Measurements from ENCODE around the gene PRKCE. TPM values are rescaled to one million over a fixed set of nuclear protein-coding genes. Genes with fewer than 3 reads are reported as not detected.

The PRKCE gene
- total and polyA plus RNA-seq, 2 of the 8 experiments (the other 6 are each of a cell fraction or from before 2014, with no cell fraction given), result 0.54 to 2.1 TPM

DNA sequence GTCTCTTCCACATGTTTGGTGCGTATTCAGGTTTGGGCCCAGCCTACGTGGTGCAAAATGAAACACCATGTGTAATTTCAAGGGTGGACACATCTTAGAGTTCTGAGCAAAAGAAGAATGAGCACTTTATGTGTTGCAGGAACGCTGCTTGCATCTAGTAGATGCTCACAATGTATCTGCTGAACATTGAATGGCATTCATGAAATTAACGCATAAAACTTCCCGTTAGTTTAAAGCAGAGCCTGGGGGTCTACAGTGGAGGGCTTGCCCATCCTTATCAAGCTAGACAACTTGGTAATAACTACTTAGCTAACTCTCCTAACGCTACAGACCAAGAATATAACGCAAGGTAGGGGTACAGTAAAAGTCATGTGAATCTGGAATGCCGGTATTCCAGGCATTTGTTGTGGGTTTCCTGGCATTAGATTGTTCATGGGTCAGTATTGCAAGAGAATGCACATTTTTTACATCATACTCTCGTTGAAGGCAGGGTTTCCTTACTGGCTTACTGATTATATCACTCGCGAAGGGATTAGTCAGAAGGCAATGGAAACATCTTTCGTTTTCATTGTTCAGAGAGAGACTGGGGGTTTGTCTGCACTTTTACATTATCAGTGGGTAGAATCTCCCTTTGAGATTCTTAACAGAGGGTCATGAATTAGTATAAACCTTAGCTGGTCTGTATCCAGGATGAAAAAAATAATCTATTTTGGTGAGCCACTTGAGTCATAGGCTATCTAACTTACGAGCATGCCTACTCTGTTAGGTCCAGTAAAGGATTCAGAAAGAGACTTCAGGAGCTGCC lies 416.2 kb downstream of the PRKCE start:
- TF ChIP-seq NRF1 (IDR thresholded peaks at IDR 0.05; ENCODE audit: low read depth, low read length) (no peak), BRCA1 (IDR thresholded peaks at IDR 0.05; ENCODE audit: low read depth, low read length) (no peak), KDM4A (IDR thresholded peaks at IDR 0.05; ENCODE audit: low read depth, low read length, severe bottlenecking) (no peak), SIX5 (IDR thresholded peaks at IDR 0.05; ENCODE audit: low read depth, low read length) (no peak), GTF2F1 (IDR thresholded peaks at IDR 0.05; ENCODE audit: borderline replicate concordance, low read depth, low read length) (no peak), TAF1 (IDR thresholded peaks at IDR 0.05; ENCODE audit: low read depth, low read length) (no peak), POLR2A (IDR thresholded peaks at IDR 0.05; ENCODE audit: control extremely low read depth in 1 of 2, low read depth in 2 of 2, low read length in 2 of 2) (no peak), SAP30 (IDR thresholded peaks at IDR 0.05; ENCODE audit: insufficient read depth, insufficient replicate concordance, low read length) (no peak), TEAD4 (IDR thresholded peaks at IDR 0.05; ENCODE audit: low read depth, low read length) (no peak), BCL11A (IDR thresholded peaks at IDR 0.05; ENCODE audit: low read depth in 2 of 2, low read length in 2 of 2) (no peak)
- no peak overlapping the region for H4K8ac ChIP-seq (ENCODE audit: extremely low read depth, insufficient read depth, low read length)
- H3K4ac ChIP-seq (replicated peaks; ENCODE audit: insufficient read length, low read depth, low read length), result no peak overlapping the region
- H3K4me2 ChIP-seq (ENCODE audit: insufficient read depth in 1 of 2, low read depth in 2 of 2, low read length in 2 of 2), result no peak overlapping the region
- no peak overlapping the region for H3K27ac ChIP-seq (ENCODE audit: low read depth, low read length)
- no peaks in the 10 kb centered on the region for H3K36me3 ChIP-seq (ENCODE audit: control insufficient read depth in 2 of 4, insufficient read depth in 4 of 4, low read length in 3 of 4)
- no peak overlapping the region for H3K18ac ChIP-seq (ENCODE audit: extremely low read depth, low read length)
- H3K56ac ChIP-seq (replicated peaks; ENCODE audit: insufficient read length, low read depth, low read length), result no peak overlapping the region
- no peak overlapping the region for H2BK20ac ChIP-seq (ENCODE audit: low read length)
- H4K5ac ChIP-seq (ENCODE audit: insufficient read length, low read depth, low read length), result no peak overlapping the region
- FAIRE-seq, result no peak
- H3K79me1 ChIP-seq (ENCODE audit: low read depth, low read length), result no peaks in the 10 kb centered on the region
- DNase-seq (ENCODE audit: low read depth in 1 of 2, low spot score in 2 of 2), result no peak
- no peaks in the 10 kb centered on the region for H4K20me1 ChIP-seq (replicated peaks in 1 of 2; ENCODE audit: control insufficient read depth in 1 of 2, insufficient read depth in 2 of 2, low read length in 2 of 2)
- H2BK12ac ChIP-seq (ENCODE audit: low read depth, low read length), result no peak overlapping the region
- no peaks in the 10 kb centered on the region for H3K79me2 ChIP-seq (ENCODE audit: control insufficient read depth in 1 of 2, insufficient read depth in 2 of 2, low read length in 2 of 2)
- no peak overlapping the region for H2BK5ac ChIP-seq (ENCODE audit: low read depth, low read length)
- no peak overlapping the region for H2BK15ac ChIP-seq (ENCODE audit: low read length)
- H3K27me3 ChIP-seq (replicated peaks in 1 of 4; ENCODE audit: control insufficient read depth in 3 of 4, extremely low read depth in 1 of 4, insufficient read depth in 3 of 4, low read length in 3 of 4), result no peaks in the 10 kb centered on the region
- no peak overlapping the region for H2AK5ac ChIP-seq (ENCODE audit: low read depth, low read length)
- H3K23me2 ChIP-seq (ENCODE audit: low read depth, low read length), result no peaks in the 10 kb centered on the region
- H3K23ac ChIP-seq (ENCODE audit: insufficient read length), result no peak overlapping the region
- H3K4me1 ChIP-seq (replicated peaks in 1 of 4; ENCODE audit: control insufficient read depth in 3 of 4, insufficient read depth in 4 of 4, low read length in 3 of 4), result no peaks in the 10 kb centered on the region
- H2BK120ac ChIP-seq (replicated peaks; ENCODE audit: low read depth, low read length), result no peak overlapping the region
- no peak overlapping the region for H3K14ac ChIP-seq (ENCODE audit: insufficient read length)
- no peak overlapping the region for H4K91ac ChIP-seq (replicated peaks; ENCODE audit: insufficient read length, low read length)
- ChIA-PET CTCF (ENCODE audit: partially characterized antibody) (interaction anchor here (0.6 kb wide), 1 partner anchor 33 kb away, joined by 3 read pairs; no protein-coding TSS in a partner anchor), POLR2A (ENCODE audit: partially characterized antibody) (no interaction called here)
- H3K9ac ChIP-seq (replicated peaks in 1 of 4; ENCODE audit: extremely low read depth in 1 of 4, low read depth in 3 of 4, low read length in 3 of 4), result no peak overlapping the region
- no peak overlapping the region for H3K4me3 ChIP-seq (ENCODE audit: extremely low read depth in 1 of 4, insufficient read depth in 2 of 4, low read depth in 3 of 4, low read length in 4 of 4)
- H2AFZ ChIP-seq (ENCODE audit: low read length), result no peak overlapping the region
- 84% methylated on average over 13 of the region's 13 CpGs; no CpG with 5 or more reads in 1 of the 2 experiments for WGBS, 2 experiments (ENCODE audit: extremely low coverage in 1 of 2, insufficient coverage in 1 of 2, insufficient read length in 1 of 2, insufficient replicate concordance in 2 of 2, low coverage in 1 of 2, low lambda C conversion rate in 2 of 2, missing lambda C conversion rate in 1 of 2)
- no peaks in the 10 kb centered on the region for H3K9me3 ChIP-seq (ENCODE audit: insufficient read depth in 2 of 2, low read depth in 1 of 2, low read length in 1 of 2)
